GM12875 (cell line): ENCODE data around the gene AGBL5.
"Not testable (repeated sequence)": the region's sequence is repeated elsewhere in the genome, so short reads cannot be mapped to it uniquely, and the experiment has no call there.

ENCODE experiments used
- H3K4me3 ChIP-seq: one replicate; pipeline ENCODE4 v1.5.1; 2011; ENCODE audit warnings: low read depth, low read length, control low read depth
- TF ChIP-seq, protein P1 (sequence below): IDR thresholded peaks from 2 replicates; pipeline ENCODE4 v1.5.1; 2011; ENCODE audit warnings: low read depth, mild to moderate bottlenecking, control low read depth, inconsistent platforms, low read length, moderate library complexity, borderline replicate concordance; ENCODE audit not compliant: insufficient read depth

Gene AGBL5

DNA sequence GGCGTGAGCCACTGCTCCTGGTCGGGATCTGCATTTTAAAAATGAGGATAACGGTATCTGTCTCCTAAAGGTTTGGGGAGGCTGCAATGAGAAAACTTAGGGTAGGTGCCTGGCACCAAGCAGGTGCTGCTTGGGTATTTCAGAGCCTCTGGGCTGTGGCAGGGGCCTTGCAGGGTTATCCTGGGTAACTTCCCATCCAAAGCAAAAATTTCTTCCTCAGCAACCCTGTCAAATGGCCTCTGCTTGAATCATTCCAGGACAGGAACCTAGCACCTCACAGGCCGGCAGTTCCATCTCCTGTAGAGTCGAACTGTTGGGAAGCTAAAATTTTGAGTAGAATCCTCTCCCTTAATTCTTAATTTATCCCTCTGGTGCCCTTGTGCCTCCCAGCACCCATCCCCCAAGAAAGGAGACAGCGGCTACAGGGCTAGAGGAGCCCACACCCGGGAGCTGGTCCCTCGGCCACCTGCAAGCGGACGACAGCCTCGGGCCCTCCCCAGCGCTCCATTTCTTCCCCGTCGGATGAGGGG is 66.6 kb downstream of the AGBL5 start:
- H3K4me3 ChIP-seq: no peak overlapping the region
- TF ChIP-seq, protein P1, sequence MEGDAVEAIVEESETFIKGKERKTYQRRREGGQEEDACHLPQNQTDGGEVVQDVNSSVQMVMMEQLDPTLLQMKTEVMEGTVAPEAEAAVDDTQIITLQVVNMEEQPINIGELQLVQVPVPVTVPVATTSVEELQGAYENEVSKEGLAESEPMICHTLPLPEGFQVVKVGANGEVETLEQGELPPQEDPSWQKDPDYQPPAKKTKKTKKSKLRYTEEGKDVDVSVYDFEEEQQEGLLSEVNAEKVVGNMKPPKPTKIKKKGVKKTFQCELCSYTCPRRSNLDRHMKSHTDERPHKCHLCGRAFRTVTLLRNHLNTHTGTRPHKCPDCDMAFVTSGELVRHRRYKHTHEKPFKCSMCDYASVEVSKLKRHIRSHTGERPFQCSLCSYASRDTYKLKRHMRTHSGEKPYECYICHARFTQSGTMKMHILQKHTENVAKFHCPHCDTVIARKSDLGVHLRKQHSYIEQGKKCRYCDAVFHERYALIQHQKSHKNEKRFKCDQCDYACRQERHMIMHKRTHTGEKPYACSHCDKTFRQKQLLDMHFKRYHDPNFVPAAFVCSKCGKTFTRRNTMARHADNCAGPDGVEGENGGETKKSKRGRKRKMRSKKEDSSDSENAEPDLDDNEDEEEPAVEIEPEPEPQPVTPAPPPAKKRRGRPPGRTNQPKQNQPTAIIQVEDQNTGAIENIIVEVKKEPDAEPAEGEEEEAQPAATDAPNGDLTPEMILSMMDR: no peak

DNA sequence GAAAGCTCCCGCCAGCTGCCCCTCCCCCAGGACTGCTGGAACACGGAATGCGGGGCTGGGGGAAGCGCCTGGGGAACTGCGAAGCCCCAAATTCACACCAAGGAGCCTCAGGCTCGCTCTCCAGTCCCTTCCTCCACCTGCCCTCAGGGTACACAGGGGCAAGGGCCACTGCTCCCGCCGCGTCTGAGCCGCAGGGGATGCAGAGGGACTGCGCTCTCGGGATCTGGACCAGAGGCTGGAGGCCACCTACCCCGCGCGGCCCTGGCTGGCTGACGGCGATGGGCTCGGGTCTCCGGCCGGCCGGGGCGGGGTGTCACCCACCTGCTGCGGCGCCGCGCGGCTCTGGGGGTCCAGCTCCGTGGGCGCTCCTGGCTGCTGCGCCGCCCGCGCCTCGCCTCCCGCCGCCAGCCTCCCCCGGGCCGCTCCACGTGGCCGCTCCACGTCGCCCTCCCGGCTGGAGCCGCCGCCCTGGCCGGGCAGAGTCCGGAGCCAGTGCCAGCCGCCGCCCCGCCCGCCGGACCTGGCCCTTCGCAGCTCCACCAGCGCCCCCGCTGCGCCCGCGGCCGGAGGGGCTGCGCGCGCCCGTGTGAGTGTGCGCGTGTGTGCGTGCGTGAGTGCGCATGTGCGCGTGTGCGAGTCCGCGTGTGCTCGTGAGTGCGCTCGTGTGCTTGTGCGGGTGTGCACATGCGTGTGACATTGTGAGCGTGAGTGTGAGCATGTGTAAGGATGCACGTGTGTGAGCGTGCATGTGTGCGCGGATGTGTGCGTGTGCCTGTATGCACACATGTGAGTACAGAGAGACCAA is 67.3 kb downstream of the AGBL5 start, which contains the start of gene CGREF1:
Gene CGREF1, minus strand, starts transcription at position 604 of the 805 bp plus-strand sequence. CDS start 14,762 bp downstream, outside the sequence.
- no peak within 1 kb of the TSS for H3K4me3 ChIP-seq
- TF ChIP-seq, protein P1: no peak

DNA sequence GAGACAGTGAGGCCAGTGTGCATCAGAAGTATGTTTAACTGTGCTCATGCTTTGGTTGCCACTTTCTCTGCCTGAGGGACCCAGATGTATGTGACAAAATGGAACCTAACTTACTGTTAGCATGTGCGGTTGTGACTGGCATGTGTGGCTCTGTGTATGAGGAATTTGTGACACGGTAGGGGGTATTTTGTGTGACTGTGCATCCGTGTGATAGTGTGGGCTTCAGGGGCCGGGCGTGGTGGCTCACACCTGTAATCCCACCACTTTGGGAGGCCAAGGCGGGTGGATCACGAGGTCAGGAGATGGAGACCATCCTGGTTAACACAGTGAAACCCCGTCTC is 67.8 kb downstream of the AGBL5 start:
- H3K4me3 ChIP-seq: not testable (repeated sequence)
